B cell (primary cell): ENCODE data around the gene ADAMTS18. TPM values are rescaled to one million over a fixed set of nuclear protein-coding genes. Genes with fewer than 3 reads are reported as not detected.

Source experiments
- ATAC-seq: fragments of 200-7000 bp; cut with Tn5 transposase; one replicate; pipeline ENCODE4 v1.10.0; 2021; ENCODE audit warnings: low read depth, mild to moderate bottlenecking, moderate number of reproducible peaks, moderate library complexity
- CTCF ChIA-PET: fragments of 350-600 bp; sonication (Branson Sonifier 250); formaldehyde crosslinking; loops from one replicate; lab custom pipeline; 2021; ENCODE audit warnings: antibody characterized with exemption, inconsistent platforms; lab: Charles Lee
- POLR2A ChIA-PET: fragments of 350-600 bp; sonication (Branson Sonifier 250); formaldehyde crosslinking; loops from one replicate; lab custom pipeline; 2021; ENCODE audit warnings: antibody characterized with exemption; lab: Charles Lee
- DNase-seq: peaks from one replicate; pipeline ENCODE4 v3.0.0; 2013
- H2AFZ ChIP-seq: 2 replicates; pipeline ENCODE4 v1.6.1; 2012; ENCODE audit warnings: mild to moderate bottlenecking, low read depth, low read length; ENCODE audit not compliant: insufficient read depth, poor library complexity, severe bottlenecking
- H3K27ac ChIP-seq, 2 donors: 1 replicate in 1 of 2; 2 replicates in 1 of 2; pipeline ENCODE4 v1.5.1; 2012 to 2013; ENCODE audit warnings: low read length in 2 of 2, mild to moderate bottlenecking in 2 of 2, moderate library complexity in 1 of 2
- H3K27me3 ChIP-seq, 4 experiments: fragments of 200-600 bp in 1 of 4; sonication (generic) in 1 of 4; replicated peaks in 1 of 4; 1 replicate in 2 of 4; 2 replicates in 2 of 4; pipeline versions ENCODE4 v1.6.1 to v1.7.0; 2013 to 2016; ENCODE audit warnings: low read length in 3 of 4, mild to moderate bottlenecking in 2 of 4, mixed read lengths in 1 of 4, moderate library complexity in 1 of 4; ENCODE audit not compliant: insufficient read depth in 4 of 4, control insufficient read depth in 3 of 4; ENCODE audit errors: control extremely low read depth in 1 of 4
- H3K36me3 ChIP-seq, 2 experiments: replicated peaks in 1 of 2; 1 replicate in 1 of 2; 2 replicates in 1 of 2; pipeline versions ENCODE4 v1.6.1 to v1.7.1; 2013; ENCODE audit warnings: low read length in 1 of 2; ENCODE audit not compliant: insufficient read depth in 2 of 2, control insufficient read depth in 1 of 2; ENCODE audit errors: control extremely low read depth in 1 of 2, extremely low read depth in 1 of 2
- H3K4me1 ChIP-seq, 2 donors: fragments of 200-600 bp in 1 of 2; sonication (generic) in 1 of 2; 1 replicate in 1 of 2; 2 replicates in 1 of 2; pipeline versions ENCODE4 v1.5.1 to v1.6.1; 2013 to 2017; ENCODE audit warnings: low read length in 2 of 2; ENCODE audit not compliant: control insufficient read depth in 2 of 2, insufficient read depth in 2 of 2
- H3K4me2 ChIP-seq: replicated peaks from 2 replicates; pipeline ENCODE3; 2012; ENCODE audit warnings: mild to moderate bottlenecking, low read depth, low read length; ENCODE audit not compliant: poor library complexity, severe bottlenecking
- H3K4me3 ChIP-seq, 5 experiments: fragments of 200-600 bp in 1 of 5; sonication (generic) in 1 of 5; 1 replicate in 3 of 5; 2 replicates in 2 of 5; pipeline versions ENCODE4 v1.5.1 to v1.7.0; 2011 to 2016; ENCODE audit warnings: low read length in 4 of 5, mild to moderate bottlenecking in 4 of 5, low read depth in 2 of 5, control low read depth in 1 of 5, moderate library complexity in 1 of 5; ENCODE audit not compliant: insufficient read depth in 1 of 5; ENCODE audit errors: control extremely low read depth in 1 of 5, extremely low read depth in 1 of 5
- H3K79me2 ChIP-seq: fragments of 200-600 bp; sonication (generic); one replicate; pipeline ENCODE4 v1.6.0; 2016; ENCODE audit warnings: low read length; ENCODE audit not compliant: control insufficient read depth, insufficient read depth
- H3K9ac ChIP-seq: fragments of 200-600 bp; sonication (generic); 2 replicates; pipeline ENCODE4 v1.6.1; 2017; ENCODE audit warnings: mild to moderate bottlenecking, low read length, moderate library complexity
- H3K9me3 ChIP-seq, 3 donors: one replicate each; pipeline versions ENCODE4 v1.6.1 to v1.7.1; 2013; ENCODE audit warnings: low read length in 2 of 3; ENCODE audit not compliant: control insufficient read depth in 2 of 3, insufficient read depth in 1 of 3; ENCODE audit errors: control extremely low read depth in 1 of 3
- H4K20me1 ChIP-seq: 2 replicates; pipeline ENCODE4 v1.6.0; 2012; ENCODE audit warnings: mild to moderate bottlenecking, low read length; ENCODE audit not compliant: insufficient read depth, control insufficient read depth, poor library complexity, severe bottlenecking
- H3K27ac Mint-ChIP-seq: one replicate; pipeline ENCODE4 v1.8.0; 2021; ENCODE audit warnings: mixed read lengths
- H3K27me3 Mint-ChIP-seq: one replicate; pipeline ENCODE4 v1.8.0; 2021; ENCODE audit warnings: mixed read lengths
- H3K4me1 Mint-ChIP-seq: one replicate; pipeline ENCODE4 v1.8.0; 2021; ENCODE audit warnings: mixed read lengths
- H3K4me3 Mint-ChIP-seq: one replicate; pipeline ENCODE4 v1.8.0; 2021; ENCODE audit warnings: mixed read lengths
- H3K9me3 Mint-ChIP-seq: one replicate; pipeline ENCODE4 v1.8.0; 2022; ENCODE audit warnings: mixed read lengths; ENCODE audit not compliant: insufficient read depth
- CTCF ChIP-seq: fragments of 200-600 bp; IDR thresholded peaks from one replicate; pipeline ENCODE4 v1.8.0; 2022; ENCODE audit warnings: antibody characterized with exemption, mild to moderate bottlenecking
- EZH2 ChIP-seq: IDR thresholded peaks from 2 replicates; pipeline ENCODE4 v1.6.1; 2012; ENCODE audit warnings: borderline replicate concordance, low read depth, mild to moderate bottlenecking, moderate library complexity, low read length; ENCODE audit not compliant: insufficient read depth, poor library complexity, severe bottlenecking
- WGBS: methylation state at CpG from one replicate; pipeline ENCODE4 v1.1.5; 2013; ENCODE audit warnings: missing lambda C conversion rate; ENCODE audit not compliant: insufficient coverage; 5-methylcytosine and 5-hydroxymethylcytosine counted together
- intact Hi-C: fragments of 100-400 bp; cut with micrococcal nuclease; formaldehyde crosslinking; loops from one replicate; pipeline ENCODE4 v1.10.0; 2022
- polyA plus RNA-seq: library from polyadenylated mRNA; depleted of rRNA; stranded (reverse); fragments of >200 nt; gene quantifications from 2 replicates; pipeline ENCODE4 v1.2.3, GENCODE V29; 2012
- total RNA-seq, 2 donors: library from RNA; stranded (reverse); fragments of 120-200 nt in 1 of 2; gene quantifications; 1 replicate in 1 of 2; 2 replicates in 1 of 2; pipeline versions ENCODE4 v1.2.3 to v1.2.4, GENCODE V29; 2013 to 2022

The ADAMTS18 gene
- total and polyA plus RNA-seq, 2 donors (not counting 1 experiment from before 2014, with no cell fraction given), result not detected

DNA sequence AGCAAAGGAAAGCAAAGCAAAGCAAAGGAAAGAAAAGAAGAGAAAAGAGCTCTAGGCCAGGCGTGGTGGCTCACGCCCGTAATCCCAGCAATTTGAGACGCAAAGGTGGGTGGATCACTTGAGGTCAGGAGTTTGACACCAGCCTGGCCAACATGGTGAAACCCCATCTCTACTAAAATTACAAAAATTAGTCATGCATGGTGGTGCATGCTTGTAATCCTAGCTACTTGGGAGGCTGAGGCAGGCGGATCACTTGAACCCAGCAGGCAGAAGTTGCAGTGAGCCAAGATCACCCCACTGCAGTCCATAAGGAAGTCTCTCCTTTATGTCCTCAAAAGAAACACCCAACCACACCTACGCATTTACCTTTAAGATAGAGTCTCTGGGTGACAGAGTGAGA lies 70.1 kb downstream of the ADAMTS18 start:
- ATAC-seq, result no peak
- Histone ChIP-seq H4K20me1 (no peaks in the 10 kb centered on the region), H3K9ac (no peak overlapping the region), H2AFZ (no peak overlapping the region), H3K4me1 (no peaks in the 10 kb centered on the region), H3K79me2 (no peaks in the 10 kb centered on the region), H3K27me3 (peaks cover 0 to 5% (median 2%) of the 10 kb centered on the region in 4 experiments), H3K4me2 (no peak overlapping the region), H3K9me3 (no peaks in the 10 kb centered on the region), H3K36me3 (no peaks in the 10 kb centered on the region), H3K4me3 (no peak overlapping the region), H3K27ac (no peak overlapping the region)
- TF ChIP-seq EZH2 (no peak), CTCF (no peak)
- H3K9me3 Mint-ChIP-seq, result peaks cover under 1% of the 10 kb centered on the region
- no peaks in the 10 kb centered on the region for H3K4me1 Mint-ChIP-seq
- ChIA-PET POLR2A (no interaction called here), CTCF (no interaction called here)
- H3K27me3 Mint-ChIP-seq, result peaks cover 15% of the 10 kb centered on the region
- H3K27ac Mint-ChIP-seq, result no peak overlapping the region
- H3K4me3 Mint-ChIP-seq, result no peak overlapping the region
- intact Hi-C loops, result no loop called here
- no peak for DNase-seq
- 57% methylated on average over 1 of the region's 6 CpGs for WGBS

DNA sequence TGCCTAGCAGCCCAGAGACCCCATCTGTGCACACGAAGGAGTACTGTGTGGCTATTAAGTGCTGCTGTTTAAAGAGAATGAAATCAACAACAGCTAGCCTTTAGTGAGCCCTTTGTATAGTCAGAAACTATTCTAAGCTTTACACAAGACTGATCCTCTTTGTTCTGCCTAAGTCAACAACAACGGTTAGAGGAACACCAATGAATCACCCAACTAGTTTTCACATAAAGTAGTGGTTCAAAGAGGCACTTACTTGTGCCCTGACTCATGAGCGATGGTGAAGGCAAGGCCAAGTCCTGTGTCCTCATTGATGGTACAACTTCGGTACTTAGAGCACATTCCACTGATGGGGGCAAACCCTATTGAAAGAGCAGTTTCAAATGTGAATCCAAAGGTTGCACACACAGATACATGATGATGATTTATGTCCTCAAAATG lies 75.8 kb downstream of the ADAMTS18 start:
- H3K27me3 Mint-ChIP-seq, result peaks cover 8% of the 10 kb centered on the region
- TF ChIP-seq CTCF (no peak), EZH2 (no peak)
- no peaks in the 10 kb centered on the region for H3K9me3 Mint-ChIP-seq
- Histone ChIP-seq H3K9ac (no peak overlapping the region), H3K36me3 (no peaks in the 10 kb centered on the region), H3K27ac (no peak overlapping the region), H3K4me3 (no peak overlapping the region), H3K4me1 (no peaks in the 10 kb centered on the region), H3K4me2 (no peak overlapping the region), H3K27me3 (peaks cover 0 to 3% (median 0%) of the 10 kb centered on the region in 4 experiments), H4K20me1 (no peaks in the 10 kb centered on the region), H2AFZ (no peak overlapping the region), H3K79me2 (no peaks in the 10 kb centered on the region), H3K9me3 (no peaks in the 10 kb centered on the region)
- ATAC-seq (no peak), DNase-seq (no peak)
- H3K4me1 Mint-ChIP-seq, result no peaks in the 10 kb centered on the region
- POLR2A ChIA-PET, result no interaction called here
- no peak overlapping the region for H3K4me3 Mint-ChIP-seq
- H3K27ac Mint-ChIP-seq, result no peak overlapping the region
- CTCF ChIA-PET, result no interaction called here
- WGBS, result 70% methylated on average over 3 of the region's 4 CpGs
- intact Hi-C loops, result no loop called here
